GM12865 (cell line): Measurements from ENCODE around the gene CFI.

ENCODE experiments used
- DNase-seq: peaks from one replicate; pipeline ENCODE4 v3.0.0; 2010; ENCODE audit warnings: low read depth
- H3K4me3 ChIP-seq: 2 replicates; pipeline ENCODE4 v1.5.1; 2011; ENCODE audit warnings: mild to moderate bottlenecking, low read depth, low read length, control low read depth
- CTCF ChIP-seq: IDR thresholded peaks from 2 replicates; pipeline ENCODE4 v1.5.1; 2011; ENCODE audit warnings: low read length, control low read depth, low read depth, inconsistent platforms; ENCODE audit not compliant: insufficient read depth; ENCODE audit errors: missing control alignments

Gene CFI

GRCh38 chr4:109729117-109729717, 72.6 kb downstream of the CFI start:
- DNase-seq: peak; percentile 11
- no peak for TF ChIP-seq CTCF
- H3K4me3 ChIP-seq: peak overlapping the region; percentile 67

- no peak overlapping the region for H3K4me3 ChIP-seq
- DNase-seq: no peak
- no peak for TF ChIP-seq CTCF
Measured at GRCh38 chr4:109728385-109728784, 73.4 kb downstream of the CFI start.

- no peak overlapping the region for H3K4me3 ChIP-seq
- no peak for TF ChIP-seq CTCF
- no peak for DNase-seq
Measured at GRCh38 chr4:109723110-109723509, 78.7 kb downstream of the CFI start.

GRCh38 chr4:109722357-109722756, 79.4 kb downstream of the CFI start:
- DNase-seq: no peak
- no peak overlapping the region for H3K4me3 ChIP-seq
- no peak for TF ChIP-seq CTCF

- DNase-seq: no peak
- no peak overlapping the region for H3K4me3 ChIP-seq
- TF ChIP-seq CTCF: no peak
Measured at GRCh38 chr4:109721033-109721432, 80.8 kb downstream of the CFI start.

- no peak for TF ChIP-seq CTCF
- no peak overlapping the region for H3K4me3 ChIP-seq
- no peak for DNase-seq
Measured at GRCh38 chr4:109719604-109720003, 82.2 kb downstream of the CFI start.

- no peak overlapping the region for H3K4me3 ChIP-seq
- DNase-seq: no peak
- no peak for TF ChIP-seq CTCF
Measured at GRCh38 chr4:109718759-109719158, 83.0 kb downstream of the CFI start.
